Activated B cell treated with CpG ODN at 0.5 μM for 24 hours (primary cell): ENCODE measurements around the gene RIN1. TPM values are rescaled to one million over a fixed set of nuclear protein-coding genes. Genes with fewer than 3 reads are reported as not detected.

ENCODE experiments used
- ATAC-seq: fragments of 200-7000 bp; cut with Tn5 transposase; one replicate; pipeline ENCODE4 v1.10.0; 2021; ENCODE audit warnings: low read depth, mild to moderate bottlenecking, moderate library complexity
- CTCF ChIA-PET: fragments of 350-600 bp; sonication (Branson Sonifier 250); formaldehyde crosslinking; loops from one replicate; lab custom pipeline; 2021; ENCODE audit warnings: antibody characterized with exemption; lab: Charles Lee
- POLR2A ChIA-PET: fragments of 350-600 bp; sonication (Branson Sonifier 250); formaldehyde crosslinking; loops from one replicate; lab custom pipeline; 2021; ENCODE audit warnings: antibody characterized with exemption; lab: Charles Lee
- DNase-seq: peaks from one replicate; pipeline ENCODE4 v3.0.0; 2022
- H3K27ac Mint-ChIP-seq: one replicate; pipeline ENCODE4 v1.8.0; 2020; ENCODE audit warnings: mixed read lengths
- H3K27me3 Mint-ChIP-seq: one replicate; pipeline ENCODE4 v1.8.0; 2021; ENCODE audit warnings: mixed read lengths
- H3K36me3 Mint-ChIP-seq: one replicate; pipeline ENCODE4 v1.8.0; 2021; ENCODE audit warnings: low read depth, mixed read lengths
- H3K4me1 Mint-ChIP-seq: one replicate; pipeline ENCODE4 v1.8.0; 2021; ENCODE audit warnings: mixed read lengths
- H3K4me3 Mint-ChIP-seq: one replicate; pipeline ENCODE4 v1.8.0; 2020; ENCODE audit warnings: mild to moderate bottlenecking, mixed read lengths
- H3K9me3 Mint-ChIP-seq: one replicate; pipeline ENCODE4 v1.8.0; 2020; ENCODE audit warnings: mixed read lengths
- intact Hi-C: fragments of 100-400 bp; cut with micrococcal nuclease; formaldehyde crosslinking; loops from one replicate; pipeline ENCODE4 v1.15.1; 2024
- total RNA-seq: library from RNA; stranded (reverse); gene quantifications from 2 replicates; pipeline ENCODE4 v1.2.3, GENCODE V29; 2022
- TF ChIP-seq, protein P1 (sequence below): fragments of 200-600 bp; IDR thresholded peaks from one replicate; pipeline ENCODE4 v1.8.0; 2022; ENCODE audit warnings: antibody characterized with exemption, mild to moderate bottlenecking

The RIN1 gene
- total RNA-seq, 1 donor from 2014 or later = 0.98 TPM

GRCh38 chr11:66338276-66339161 lies 2.3 kb upstream of the RIN1 start:
- Mint-ChIP-seq H3K4me1 (peaks cover 30% of the 10 kb centered on the region), H3K9me3 (no peaks in the 10 kb centered on the region), H3K36me3 (peaks cover 57% of the 10 kb centered on the region), H3K27me3 (peaks cover 6% of the 10 kb centered on the region), H3K27ac (no peak overlapping the region), H3K4me3 (no peak overlapping the region)
- intact Hi-C loops = no loop called here
- ATAC-seq (no peak), DNase-seq (no peak)
- ChIA-PET CTCF (interaction anchor here (1.1 kb wide), 1 partner anchor 52 kb away, joined by 3 read pairs; no protein-coding TSS in a partner anchor), POLR2A (interaction anchor here (0.6 to 1.3 kb wide), 3 partner anchors 22 to 450 kb away, joined by 3 to 4 read pairs (median 3); partner anchors contain the start of gene CD248)
- TF ChIP-seq, protein P1, sequence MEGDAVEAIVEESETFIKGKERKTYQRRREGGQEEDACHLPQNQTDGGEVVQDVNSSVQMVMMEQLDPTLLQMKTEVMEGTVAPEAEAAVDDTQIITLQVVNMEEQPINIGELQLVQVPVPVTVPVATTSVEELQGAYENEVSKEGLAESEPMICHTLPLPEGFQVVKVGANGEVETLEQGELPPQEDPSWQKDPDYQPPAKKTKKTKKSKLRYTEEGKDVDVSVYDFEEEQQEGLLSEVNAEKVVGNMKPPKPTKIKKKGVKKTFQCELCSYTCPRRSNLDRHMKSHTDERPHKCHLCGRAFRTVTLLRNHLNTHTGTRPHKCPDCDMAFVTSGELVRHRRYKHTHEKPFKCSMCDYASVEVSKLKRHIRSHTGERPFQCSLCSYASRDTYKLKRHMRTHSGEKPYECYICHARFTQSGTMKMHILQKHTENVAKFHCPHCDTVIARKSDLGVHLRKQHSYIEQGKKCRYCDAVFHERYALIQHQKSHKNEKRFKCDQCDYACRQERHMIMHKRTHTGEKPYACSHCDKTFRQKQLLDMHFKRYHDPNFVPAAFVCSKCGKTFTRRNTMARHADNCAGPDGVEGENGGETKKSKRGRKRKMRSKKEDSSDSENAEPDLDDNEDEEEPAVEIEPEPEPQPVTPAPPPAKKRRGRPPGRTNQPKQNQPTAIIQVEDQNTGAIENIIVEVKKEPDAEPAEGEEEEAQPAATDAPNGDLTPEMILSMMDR = no peak

DNA sequence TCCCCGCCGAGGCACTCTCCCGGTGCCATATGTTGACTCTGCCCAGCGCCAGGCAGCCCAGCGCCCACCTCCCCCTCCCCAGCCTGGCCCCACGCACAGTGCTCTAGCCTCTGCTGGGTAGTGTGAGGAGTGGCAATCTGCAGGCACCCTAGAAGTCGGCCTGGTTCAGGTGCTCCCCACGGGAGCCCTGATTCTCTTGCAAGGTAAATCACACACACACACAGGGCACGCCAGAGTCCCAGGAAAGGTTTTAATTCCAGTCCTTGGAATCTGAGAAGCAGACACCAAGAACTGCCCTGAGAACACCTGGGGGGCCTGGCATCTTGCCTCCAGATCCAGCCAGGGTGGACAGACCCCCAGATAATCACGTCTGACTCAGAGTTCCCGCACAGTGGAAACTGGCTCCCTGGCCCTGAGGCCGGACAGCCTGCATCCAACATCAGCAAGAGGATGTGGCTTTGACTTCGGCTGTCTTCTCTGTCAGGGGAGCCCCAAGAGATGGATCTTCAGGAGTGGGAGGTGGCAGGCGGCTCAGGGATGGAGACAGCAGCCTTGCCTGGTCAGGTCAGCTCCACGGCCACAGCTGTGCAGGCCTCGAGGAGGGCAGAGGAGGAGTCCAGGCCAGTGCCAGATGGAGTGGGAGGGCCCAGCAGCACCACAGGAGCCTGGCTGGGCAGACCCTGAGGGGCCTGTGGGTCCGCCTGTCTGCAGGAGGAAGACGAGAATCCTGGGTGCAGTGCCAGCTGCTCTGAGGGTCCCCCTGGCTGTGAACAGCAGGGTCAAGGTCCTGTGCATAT lies 1.1 kb upstream of the RIN1 start:
- Mint-ChIP-seq H3K4me3 (no peak overlapping the region), H3K4me1 (peaks cover 22% of the 10 kb centered on the region), H3K27ac (peak overlapping the region; percentile 50), H3K9me3 (no peaks in the 10 kb centered on the region), H3K27me3 (peaks cover 6% of the 10 kb centered on the region), H3K36me3 (peaks cover 46% of the 10 kb centered on the region)
- ATAC-seq = no peak
- ChIA-PET CTCF (interaction anchor here (1.1 to 2.4 kb wide), 2 partner anchors 25 to 53 kb away, joined by 3 to 11 read pairs; no protein-coding TSS in a partner anchor), POLR2A (interaction anchor here (1.3 kb wide), 1 partner anchor 25 kb away, joined by 3 read pairs; no protein-coding TSS in a partner anchor)
- TF ChIP-seq, protein P1 = no peak
- no peak for DNase-seq
- intact Hi-C loops = no loop called here

DNA sequence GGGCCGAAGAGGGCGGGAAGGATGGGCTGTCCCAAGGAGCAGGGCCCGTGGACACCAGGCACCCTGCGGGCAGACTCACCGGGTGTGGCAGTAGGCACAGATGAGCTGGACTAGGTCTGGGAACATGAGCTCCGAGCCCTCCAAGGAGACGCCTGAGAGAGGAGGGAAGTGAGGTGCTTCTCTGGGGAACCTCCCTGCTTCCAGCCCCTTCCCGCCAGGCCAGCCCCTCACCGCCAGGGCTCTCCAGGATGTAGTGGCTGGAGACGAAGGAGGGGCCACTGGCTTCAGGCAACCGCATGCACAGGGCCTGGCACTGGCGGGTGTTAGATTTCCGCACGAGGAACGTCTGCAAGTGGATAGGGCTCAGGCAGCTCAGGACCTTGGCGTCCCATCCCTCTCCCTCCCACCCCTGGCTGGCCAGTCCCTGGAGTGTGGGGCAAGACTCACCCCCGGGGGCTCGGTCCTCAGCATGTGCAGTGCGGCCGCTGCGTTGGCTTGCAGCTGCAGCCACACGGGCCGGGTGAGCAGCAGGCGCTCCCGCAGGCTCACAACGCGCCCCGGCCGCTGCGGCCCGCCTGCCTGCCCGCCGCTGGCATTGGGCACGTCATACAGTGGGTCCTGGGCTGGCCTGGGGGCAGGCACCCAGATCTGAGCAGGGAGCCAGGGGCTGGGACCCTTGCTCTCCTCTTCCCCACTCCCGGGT lies 552 bp downstream of the RIN1 start:
- Mint-ChIP-seq H3K27ac (no peak overlapping the region), H3K4me1 (peaks cover 22% of the 10 kb centered on the region), H3K36me3 (peaks cover 30% of the 10 kb centered on the region), H3K27me3 (peaks cover 6% of the 10 kb centered on the region), H3K4me3 (peak overlapping the region; percentile 78), H3K9me3 (no peaks in the 10 kb centered on the region)
- intact Hi-C loops = no loop called here
- ChIA-PET CTCF (interaction anchor here (2.4 kb wide), 1 partner anchor 24 kb away, joined by 11 read pairs; no protein-coding TSS in a partner anchor), POLR2A (interaction anchor here (0.6 to 1.8 kb wide), 4 partner anchors 8 to 31 kb away, joined by 3 to 9 read pairs (median 4); no protein-coding TSS in a partner anchor)
- TF ChIP-seq, protein P1 = no peak
- DNase-seq (no peak), ATAC-seq (peak; percentile 29)

DNA sequence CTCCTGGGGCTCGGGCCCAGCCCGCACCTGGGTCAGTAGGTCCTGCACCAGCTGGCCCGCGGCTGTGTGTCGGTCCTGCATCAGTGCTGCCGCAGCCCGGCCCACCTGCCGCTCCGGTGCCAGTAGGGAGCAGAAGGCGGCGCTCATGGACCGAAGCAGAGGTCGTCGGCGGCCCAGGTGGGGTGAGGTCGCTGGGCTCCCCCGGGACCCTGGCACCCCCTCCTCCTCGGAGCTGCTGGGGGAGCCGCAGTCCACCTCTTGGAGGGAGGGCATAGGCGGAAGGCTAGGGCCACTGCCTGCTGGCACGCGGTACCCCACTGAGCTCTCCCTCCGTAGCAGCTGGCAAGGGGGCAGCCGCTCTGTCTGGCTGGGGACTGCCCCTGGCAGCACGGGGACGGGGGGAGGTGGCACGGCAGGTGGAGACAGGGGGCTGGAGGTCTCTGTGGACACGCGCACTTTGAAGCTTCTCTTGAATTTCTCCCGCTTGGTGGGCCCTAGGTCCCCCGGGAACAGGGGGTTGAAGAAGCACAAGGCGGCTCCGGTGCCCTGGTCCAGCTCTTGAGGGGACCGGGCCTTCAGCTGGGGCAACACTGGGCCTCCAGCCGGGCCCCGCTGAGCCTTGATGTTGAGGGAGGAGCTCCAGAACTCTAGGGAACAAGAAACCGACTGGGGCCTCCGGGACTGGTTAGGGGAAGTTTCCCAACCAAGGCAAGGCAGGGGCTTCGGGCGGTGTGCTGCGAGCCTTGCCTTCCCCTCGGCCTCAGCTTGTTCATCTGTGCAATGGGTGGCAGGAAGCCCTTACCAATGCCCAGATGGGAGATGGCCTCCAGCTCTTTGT lies 1.4 kb downstream of the RIN1 start:
- intact Hi-C loops = no loop called here
- DNase-seq = no peak
- Mint-ChIP-seq H3K27ac (no peak overlapping the region), H3K4me3 (no peak overlapping the region), H3K4me1 (peaks cover 22% of the 10 kb centered on the region), H3K27me3 (peaks cover 6% of the 10 kb centered on the region), H3K36me3 (peaks cover 23% of the 10 kb centered on the region), H3K9me3 (no peaks in the 10 kb centered on the region)
- ChIA-PET CTCF (interaction anchor here (2.4 kb wide), 1 partner anchor 23 kb away, joined by 11 read pairs; no protein-coding TSS in a partner anchor), POLR2A (interaction anchor here (1.2 to 1.8 kb wide), 3 partner anchors 9 to 23 kb away, joined by 4 to 9 read pairs (median 5); no protein-coding TSS in a partner anchor)
- TF ChIP-seq, protein P1 = no peak
- no peak for ATAC-seq
